Activated naive CD8-positive, alpha-beta T cell treated with anti-CD3 and anti-CD28 coated beads, Interleukin-2, amount 50 U/mL, for 24 hours (primary cell): ENCODE data around the gene GALNT11.
"Not testable (repeated sequence)": the region's sequence is repeated elsewhere in the genome, so short reads cannot be mapped to it uniquely, and the experiment has no call there.

Experiments used
- ATAC-seq: fragments of 150-1000 bp; cut with Tn5 transposase; one replicate; pipeline ENCODE4 v1.10.0; 2021
- DNase-seq: peaks from one replicate; pipeline ENCODE4 v3.0.0; 2021
- H3K27ac Mint-ChIP-seq: one replicate; pipeline ENCODE4 v1.8.0; 2021; ENCODE audit warnings: mild to moderate bottlenecking, mixed read lengths
- H3K27me3 Mint-ChIP-seq: one replicate; pipeline ENCODE4 v1.8.0; 2021; ENCODE audit warnings: mixed read lengths
- H3K36me3 Mint-ChIP-seq: one replicate; pipeline ENCODE4 v1.8.0; 2021; ENCODE audit warnings: low read depth, mixed read lengths
- H3K4me1 Mint-ChIP-seq: one replicate; pipeline ENCODE4 v1.8.0; 2021; ENCODE audit warnings: mixed read lengths
- H3K4me3 Mint-ChIP-seq: one replicate; pipeline ENCODE4 v1.8.0; 2021; ENCODE audit warnings: mild to moderate bottlenecking, moderate library complexity, mixed read lengths
- H3K9me3 Mint-ChIP-seq: one replicate; pipeline ENCODE4 v1.8.0; 2021; ENCODE audit warnings: mixed read lengths

The GALNT11 gene

DNA sequence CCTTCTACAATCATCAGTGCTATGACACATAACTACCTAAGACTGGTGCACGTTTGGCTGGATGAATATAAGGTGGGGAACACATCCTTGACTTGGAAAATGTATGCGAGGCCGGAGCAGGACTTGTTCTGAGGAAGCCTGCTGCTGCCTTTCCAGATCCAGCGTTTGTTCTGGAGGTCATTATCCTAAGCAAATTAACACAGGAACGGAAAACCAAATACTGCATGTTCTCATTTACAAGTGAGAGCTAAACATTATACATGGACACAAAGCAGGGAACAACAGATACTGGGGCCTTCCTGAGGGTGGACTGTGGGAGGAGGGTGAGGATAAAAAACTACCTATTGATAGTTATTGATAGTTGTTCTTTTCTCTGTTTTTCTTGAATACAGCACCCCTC lies 10.8 kb upstream of the GALNT11 start:
- no peak overlapping the region for H3K4me3 Mint-ChIP-seq
- no peaks in the 10 kb centered on the region for H3K9me3 Mint-ChIP-seq
- no peaks in the 10 kb centered on the region for H3K4me1 Mint-ChIP-seq
- DNase-seq: no peak
- H3K27me3 Mint-ChIP-seq: no peaks in the 10 kb centered on the region
- ATAC-seq: no peak
- H3K27ac Mint-ChIP-seq: no peak overlapping the region
- H3K36me3 Mint-ChIP-seq: no peaks in the 10 kb centered on the region

DNA sequence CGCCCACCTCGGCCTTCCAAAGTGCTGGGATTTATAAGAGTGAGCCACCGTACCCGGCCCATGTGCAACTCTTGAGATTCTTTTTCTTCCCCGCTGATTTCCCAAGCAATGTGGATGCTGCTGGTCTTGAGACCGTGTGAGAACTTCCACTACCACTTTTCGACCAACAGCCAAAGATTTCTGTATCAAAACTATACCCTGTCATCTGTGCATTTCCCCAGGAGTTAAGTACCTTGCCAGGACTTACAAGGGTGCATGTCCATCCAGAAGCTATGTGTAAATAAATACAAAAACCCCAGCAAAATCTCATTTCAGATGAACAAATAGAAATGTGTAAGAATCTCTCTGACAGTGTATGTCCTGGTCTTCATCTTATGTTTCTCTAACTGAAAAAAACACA lies 9.9 kb upstream of the GALNT11 start:
- no peak for DNase-seq
- no peaks in the 10 kb centered on the region for H3K36me3 Mint-ChIP-seq
- H3K4me3 Mint-ChIP-seq: no peak overlapping the region
- no peak for ATAC-seq
- no peak overlapping the region for H3K27ac Mint-ChIP-seq
- no peaks in the 10 kb centered on the region for H3K4me1 Mint-ChIP-seq
- no peaks in the 10 kb centered on the region for H3K27me3 Mint-ChIP-seq
- no peaks in the 10 kb centered on the region for H3K9me3 Mint-ChIP-seq

DNA sequence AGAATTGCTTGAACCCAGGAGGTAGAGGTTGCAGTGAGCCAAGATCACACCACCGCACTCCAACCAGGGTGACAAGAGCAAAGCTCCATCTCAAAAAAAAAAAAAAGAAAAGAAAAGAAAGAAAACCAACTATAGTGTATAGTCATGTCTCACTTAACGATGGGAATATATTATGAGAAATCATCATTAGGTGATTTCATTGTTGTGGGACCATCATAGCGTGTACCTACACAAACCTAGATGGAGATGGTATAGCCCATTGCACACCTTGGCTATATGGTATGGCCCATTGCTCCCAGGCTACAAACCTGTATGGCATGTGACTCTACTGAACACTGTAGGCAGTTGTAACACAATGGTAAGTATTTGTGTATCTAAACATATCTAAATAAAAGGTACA lies 8.5 kb upstream of the GALNT11 start:
- H3K36me3 Mint-ChIP-seq: no peaks in the 10 kb centered on the region
- no peaks in the 10 kb centered on the region for H3K9me3 Mint-ChIP-seq
- no peak overlapping the region for H3K4me3 Mint-ChIP-seq
- no peaks in the 10 kb centered on the region for H3K27me3 Mint-ChIP-seq
- ATAC-seq (no peak), DNase-seq (no peak)
- H3K27ac Mint-ChIP-seq: no peak overlapping the region
- H3K4me1 Mint-ChIP-seq: no peaks in the 10 kb centered on the region

DNA sequence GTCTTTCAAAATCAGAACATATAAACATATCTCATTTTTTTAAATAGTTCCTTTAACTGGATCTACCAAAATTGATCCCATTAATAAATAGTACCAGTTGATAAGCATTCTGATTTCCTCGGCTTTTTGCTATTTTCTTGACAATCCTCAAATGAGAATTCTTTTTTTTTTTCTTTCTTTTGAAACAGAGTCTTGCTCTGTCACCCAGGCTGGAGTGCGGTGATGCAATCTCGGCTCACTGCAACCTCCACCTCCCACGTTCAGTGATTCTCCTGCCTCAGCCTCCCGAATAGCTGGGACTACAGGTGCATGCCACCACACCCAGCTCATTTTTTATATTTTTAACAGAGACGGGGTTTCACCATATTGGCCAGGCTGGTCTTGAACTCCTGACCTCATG lies 7.8 kb upstream of the GALNT11 start:
- not testable (repeated sequence) for ATAC-seq, H3K27me3 Mint-ChIP-seq, H3K27ac Mint-ChIP-seq, H3K9me3 Mint-ChIP-seq, H3K4me3 Mint-ChIP-seq, DNase-seq, H3K4me1 Mint-ChIP-seq, H3K36me3 Mint-ChIP-seq

DNA sequence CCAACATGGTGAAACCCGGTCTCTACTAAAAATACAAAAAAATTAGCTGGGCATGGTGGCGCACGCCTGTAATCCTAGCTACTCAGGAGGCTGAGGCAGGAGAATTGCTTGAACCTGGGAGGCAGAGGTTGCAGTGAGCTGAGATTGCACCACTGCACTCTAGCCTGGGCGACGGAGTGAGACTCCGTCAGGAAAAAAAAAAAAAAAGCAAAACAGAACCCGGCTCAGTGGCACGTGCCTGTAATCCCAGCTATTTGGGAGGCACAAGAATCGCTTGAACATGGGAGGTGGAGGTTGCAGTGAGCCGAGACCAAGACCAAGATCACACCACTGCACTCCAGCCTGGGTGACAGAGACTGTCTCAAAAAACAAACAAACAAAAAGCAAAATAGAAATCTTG lies 3.7 kb upstream of the GALNT11 start:
- H3K27me3 Mint-ChIP-seq, ATAC-seq, H3K9me3 Mint-ChIP-seq, DNase-seq, H3K27ac Mint-ChIP-seq, H3K36me3 Mint-ChIP-seq, H3K4me3 Mint-ChIP-seq: not testable (repeated sequence)
- peaks cover 11% of the 10 kb centered on the region for H3K4me1 Mint-ChIP-seq

DNA sequence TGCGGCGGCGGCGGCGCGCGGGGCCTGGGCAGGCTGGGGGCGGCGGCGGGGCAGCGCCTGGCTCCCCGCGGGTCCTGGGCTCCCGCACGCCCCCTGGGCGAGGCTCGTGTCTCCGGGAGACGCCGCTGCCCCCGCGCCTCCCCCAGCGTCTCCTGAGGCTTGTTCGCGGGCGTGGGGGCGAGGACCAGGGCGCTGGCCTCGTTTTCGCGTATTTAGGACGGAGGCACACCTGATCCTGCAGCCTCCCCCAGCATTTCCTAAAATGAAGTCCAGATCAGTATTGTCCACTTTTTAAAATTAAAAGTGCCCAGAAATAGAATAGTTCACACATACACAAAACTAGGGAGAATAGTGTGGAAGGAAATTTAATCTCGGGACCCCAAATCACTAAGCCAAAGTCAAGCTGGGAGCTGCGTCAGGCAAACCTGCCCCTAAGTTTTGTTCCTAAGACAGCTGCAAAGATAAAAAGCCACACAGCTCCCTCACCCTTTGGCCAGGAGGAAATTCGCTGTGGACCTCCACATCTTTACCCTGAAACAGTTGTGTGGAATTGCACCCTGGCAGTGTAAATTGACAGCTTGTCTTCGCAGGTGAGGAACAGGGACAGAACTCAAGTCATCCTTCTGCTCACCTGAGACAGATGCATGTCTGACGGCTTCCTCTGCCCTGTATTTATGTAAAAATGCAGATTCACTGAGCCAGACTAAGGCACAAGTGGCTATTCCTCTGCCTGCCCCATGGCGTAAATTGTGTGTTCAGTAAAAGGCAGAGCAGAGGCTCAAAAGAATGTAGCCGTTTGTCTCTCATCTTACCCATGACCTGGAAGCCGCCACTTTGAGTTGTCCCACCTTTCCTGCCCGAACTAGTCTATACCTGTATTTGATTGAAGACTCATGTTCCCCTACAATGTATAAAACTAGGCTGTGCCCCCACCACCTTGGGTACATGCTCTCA lies 740 bp downstream of the GALNT11 start:
- H3K4me1 Mint-ChIP-seq: peaks cover 50% of the 10 kb centered on the region
- DNase-seq (no peak), ATAC-seq (no peak)
- H3K4me3 Mint-ChIP-seq: peak overlapping the region; percentile 84
- peaks cover 33% of the 10 kb centered on the region for H3K36me3 Mint-ChIP-seq
- H3K9me3 Mint-ChIP-seq: no peaks in the 10 kb centered on the region
- peak overlapping the region; percentile 82 for H3K27ac Mint-ChIP-seq
- no peaks in the 10 kb centered on the region for H3K27me3 Mint-ChIP-seq

DNA sequence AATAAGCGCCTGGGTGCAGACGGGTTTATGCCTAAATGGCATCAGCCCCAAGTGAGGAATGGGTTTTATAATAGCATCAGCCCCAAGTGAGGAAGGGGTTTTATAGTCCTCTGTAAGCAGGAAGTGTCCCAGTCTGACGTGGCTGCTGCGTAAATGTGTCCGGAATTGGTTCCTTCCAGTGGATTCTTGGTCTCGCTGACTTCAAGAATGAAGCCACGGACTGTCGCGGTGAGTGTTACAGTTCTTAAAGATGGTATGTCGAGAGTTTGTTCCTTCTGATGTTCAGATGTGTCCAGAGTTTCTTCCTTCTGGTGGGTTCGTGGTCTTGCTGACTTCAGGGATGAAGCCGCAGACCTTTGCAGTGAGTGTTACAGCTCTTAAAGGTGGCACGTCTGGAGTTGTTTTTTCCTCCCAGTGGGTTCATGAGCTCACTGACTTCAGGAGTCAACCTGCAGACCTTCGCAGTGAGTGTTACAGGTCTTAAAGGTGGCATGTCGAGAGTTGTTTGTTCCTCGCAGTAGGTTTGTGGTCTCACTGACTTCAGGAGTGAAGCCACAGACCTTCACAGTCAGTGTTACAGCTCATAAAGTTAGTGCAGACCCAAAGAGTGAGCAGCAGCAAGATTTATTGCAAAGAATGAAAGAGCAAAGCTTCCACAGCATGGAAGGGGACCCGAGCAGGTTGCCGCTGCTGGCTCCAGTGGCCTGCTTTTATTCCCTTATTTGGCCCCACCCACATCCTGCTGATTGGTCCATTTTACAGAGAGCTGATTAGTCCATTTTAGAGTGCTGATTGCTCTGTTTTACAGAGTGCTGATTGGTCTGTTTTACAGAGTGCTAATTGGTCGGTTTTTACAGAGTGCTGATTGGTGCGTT lies 2.3 kb downstream of the GALNT11 start:
- Mint-ChIP-seq H3K4me1 (peaks cover 51% of the 10 kb centered on the region), H3K36me3 (peaks cover 40% of the 10 kb centered on the region), H3K27ac (peak overlapping the region; percentile 94), H3K4me3 (peak overlapping the region; percentile 84)
- not testable (repeated sequence) for H3K27me3 Mint-ChIP-seq, H3K9me3 Mint-ChIP-seq
- ATAC-seq: peak; percentile 67
- DNase-seq: peak; percentile 40

DNA sequence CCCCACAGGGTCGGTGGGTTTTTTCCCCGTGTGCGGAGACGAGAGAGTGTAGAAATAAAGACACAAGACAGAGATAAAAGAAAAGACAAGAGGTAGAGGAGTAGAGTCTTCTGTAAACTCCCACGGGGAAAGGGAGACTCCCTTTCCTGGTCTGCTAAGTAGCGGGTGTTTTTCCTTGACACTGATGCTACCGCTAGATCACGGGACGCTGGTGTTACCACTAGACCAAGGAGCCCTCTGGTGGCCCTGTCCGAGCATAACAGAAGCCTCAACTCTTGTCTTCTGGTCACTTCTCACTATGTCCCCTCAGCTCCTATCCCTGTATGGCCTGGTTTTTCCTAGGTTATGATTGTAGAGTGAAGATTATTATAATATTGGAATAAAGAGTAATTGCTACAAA lies 4.6 kb downstream of the GALNT11 start:
- Mint-ChIP-seq H3K36me3 (peaks cover 59% of the 10 kb centered on the region), H3K4me1 (peaks cover 48% of the 10 kb centered on the region)
- peak; percentile 17 for DNase-seq
- ATAC-seq, H3K27ac Mint-ChIP-seq, H3K27me3 Mint-ChIP-seq, H3K4me3 Mint-ChIP-seq, H3K9me3 Mint-ChIP-seq: not testable (repeated sequence)

DNA sequence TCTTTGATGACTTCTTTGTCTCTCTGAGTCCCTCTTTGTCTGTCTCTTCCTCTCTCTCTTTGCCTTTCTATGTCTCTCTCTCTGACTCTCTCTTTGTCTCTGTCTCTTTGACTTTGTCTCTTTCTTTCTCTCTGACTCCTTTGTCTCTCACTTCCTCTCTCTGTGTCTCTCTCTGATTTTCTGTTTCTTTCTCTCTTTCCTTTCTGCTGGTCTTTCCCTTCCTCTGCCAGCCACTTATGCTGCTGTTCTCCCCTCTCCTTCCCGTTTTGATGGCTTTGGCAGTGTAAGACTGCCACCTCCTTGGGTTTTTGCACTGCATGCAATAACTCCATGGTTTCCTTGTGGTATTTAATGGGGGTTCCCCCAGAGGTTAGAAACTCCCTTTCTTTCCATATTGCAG lies 5.2 kb downstream of the GALNT11 start:
- H3K27me3 Mint-ChIP-seq, H3K9me3 Mint-ChIP-seq, ATAC-seq, DNase-seq: not testable (repeated sequence)
- peak overlapping the region; percentile 25 for H3K27ac Mint-ChIP-seq
- H3K36me3 Mint-ChIP-seq: peaks cover 61% of the 10 kb centered on the region
- peaks cover 47% of the 10 kb centered on the region for H3K4me1 Mint-ChIP-seq
- peak overlapping the region; percentile 13 for H3K4me3 Mint-ChIP-seq

DNA sequence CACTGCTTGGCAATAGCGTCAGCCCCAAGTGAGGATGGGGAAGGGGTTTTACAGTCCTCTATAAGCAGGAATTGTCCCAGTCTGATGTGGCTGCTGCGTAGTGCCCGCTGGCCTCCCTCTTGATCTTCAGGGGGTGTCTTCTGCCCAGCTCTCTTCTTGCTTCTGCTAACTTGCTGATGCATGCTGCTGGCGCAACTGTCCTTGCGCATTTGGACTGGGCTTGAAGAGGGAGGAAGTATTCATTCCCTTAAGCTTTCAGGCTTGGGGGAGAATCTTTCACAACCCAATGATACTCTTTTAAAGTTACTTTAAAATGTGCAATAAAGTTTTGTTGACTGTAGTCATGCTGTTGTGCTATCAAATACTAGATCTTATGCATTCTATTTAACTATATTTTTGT lies 10.3 kb downstream of the GALNT11 start:
- peaks cover 39% of the 10 kb centered on the region for H3K9me3 Mint-ChIP-seq
- peaks cover 69% of the 10 kb centered on the region for H3K36me3 Mint-ChIP-seq
- DNase-seq (no peak), ATAC-seq (no peak)
- no peaks in the 10 kb centered on the region for H3K27me3 Mint-ChIP-seq
- no peak overlapping the region for H3K27ac Mint-ChIP-seq
- no peak overlapping the region for H3K4me3 Mint-ChIP-seq
- H3K4me1 Mint-ChIP-seq: peaks cover 5% of the 10 kb centered on the region

DNA sequence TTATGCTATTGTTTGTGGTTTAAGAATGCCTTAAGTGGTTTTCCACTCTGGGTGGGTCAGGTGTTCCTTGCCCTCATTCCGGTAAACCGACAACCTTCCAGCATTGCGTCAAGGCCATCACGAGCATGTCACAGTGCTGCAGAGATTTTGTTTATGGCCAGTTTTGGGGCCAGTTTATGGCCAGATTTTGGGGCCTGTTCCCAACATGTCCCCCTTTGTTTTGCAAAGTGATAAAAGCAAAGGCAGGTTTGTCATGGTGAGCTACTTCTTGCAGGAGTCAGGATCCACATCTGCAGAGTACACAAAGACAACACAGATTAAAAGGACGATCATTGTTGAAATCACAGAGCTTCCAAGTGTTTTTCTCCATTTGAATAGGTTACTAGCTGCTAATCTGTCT lies 12.9 kb downstream of the GALNT11 start:
- not testable (repeated sequence) for H3K27me3 Mint-ChIP-seq, DNase-seq, H3K4me3 Mint-ChIP-seq, ATAC-seq, H3K4me1 Mint-ChIP-seq, H3K27ac Mint-ChIP-seq
- peaks cover 47% of the 10 kb centered on the region for H3K9me3 Mint-ChIP-seq
- H3K36me3 Mint-ChIP-seq: peaks cover 62% of the 10 kb centered on the region

DNA sequence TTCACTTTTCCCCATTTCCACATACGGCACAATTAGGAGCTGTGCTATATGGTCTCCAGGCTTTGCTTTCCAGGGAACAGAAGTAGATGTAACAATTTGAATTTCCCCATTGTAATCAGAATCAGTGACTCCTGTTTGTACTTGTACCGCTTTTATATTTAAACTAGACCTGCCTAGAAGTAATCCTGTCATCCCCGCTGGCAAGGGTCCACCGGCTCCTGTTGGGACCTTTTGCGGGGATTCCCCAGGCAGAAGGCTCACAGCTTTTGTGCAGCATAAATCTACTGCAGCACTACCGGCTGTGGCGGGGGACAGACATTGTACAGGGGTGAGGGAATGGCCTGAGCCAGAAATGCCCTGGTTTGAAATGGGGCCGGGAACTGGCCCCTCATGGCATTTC lies 17.6 kb downstream of the GALNT11 start:
- not testable (repeated sequence) for DNase-seq, H3K27ac Mint-ChIP-seq, ATAC-seq, H3K27me3 Mint-ChIP-seq, H3K4me1 Mint-ChIP-seq, H3K4me3 Mint-ChIP-seq
- H3K36me3 Mint-ChIP-seq: peaks cover 54% of the 10 kb centered on the region
- H3K9me3 Mint-ChIP-seq: peaks cover 58% of the 10 kb centered on the region

DNA sequence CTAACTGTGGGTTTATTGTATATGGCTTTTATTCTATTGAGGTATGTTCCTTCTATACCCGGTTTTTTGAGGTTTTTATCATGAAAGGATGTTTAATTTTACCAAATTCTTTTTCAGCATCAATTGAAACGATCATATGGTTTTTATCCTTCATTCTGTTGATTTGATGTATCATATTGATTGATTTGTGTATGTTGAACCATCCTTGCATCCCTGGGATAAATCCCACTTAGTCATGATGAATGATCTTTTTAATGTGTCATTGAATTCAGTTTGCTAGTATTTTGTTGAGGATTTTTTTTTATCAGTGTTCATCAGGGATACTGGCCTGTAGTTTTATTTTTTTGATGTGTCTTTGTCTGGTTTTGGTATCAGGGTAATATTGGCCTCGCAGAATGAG lies 19.4 kb downstream of the GALNT11 start:
- ATAC-seq, H3K27ac Mint-ChIP-seq, H3K4me3 Mint-ChIP-seq, H3K4me1 Mint-ChIP-seq, H3K27me3 Mint-ChIP-seq, DNase-seq: not testable (repeated sequence)
- Mint-ChIP-seq H3K9me3 (peaks cover 49% of the 10 kb centered on the region), H3K36me3 (peaks cover 42% of the 10 kb centered on the region)

DNA sequence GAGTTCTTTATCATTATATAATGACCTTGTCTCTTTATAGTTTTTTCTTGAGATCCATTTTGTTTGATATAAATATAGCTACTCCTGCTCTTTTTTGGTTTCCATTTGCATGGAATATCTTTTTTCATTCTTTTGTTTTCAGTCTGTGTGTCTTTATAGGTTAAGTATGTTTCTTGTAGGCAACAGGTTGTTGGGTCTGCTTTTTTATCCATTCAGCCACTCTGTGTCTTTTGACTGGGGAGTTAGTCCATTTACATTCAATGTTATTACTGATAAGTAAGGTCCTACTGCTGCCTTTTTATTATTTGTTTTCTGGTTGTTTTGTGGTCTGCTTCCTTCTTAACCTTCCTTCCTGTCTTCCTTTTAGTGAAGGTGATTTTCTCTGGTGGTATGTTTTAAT lies 21.1 kb downstream of the GALNT11 start:
- ATAC-seq (no peak), DNase-seq (no peak)
- Mint-ChIP-seq H3K4me1 (peaks cover 9% of the 10 kb centered on the region), H3K36me3 (peaks cover 37% of the 10 kb centered on the region), H3K27me3 (no peaks in the 10 kb centered on the region), H3K27ac (no peak overlapping the region), H3K9me3 (peaks cover 40% of the 10 kb centered on the region), H3K4me3 (no peak overlapping the region)

DNA sequence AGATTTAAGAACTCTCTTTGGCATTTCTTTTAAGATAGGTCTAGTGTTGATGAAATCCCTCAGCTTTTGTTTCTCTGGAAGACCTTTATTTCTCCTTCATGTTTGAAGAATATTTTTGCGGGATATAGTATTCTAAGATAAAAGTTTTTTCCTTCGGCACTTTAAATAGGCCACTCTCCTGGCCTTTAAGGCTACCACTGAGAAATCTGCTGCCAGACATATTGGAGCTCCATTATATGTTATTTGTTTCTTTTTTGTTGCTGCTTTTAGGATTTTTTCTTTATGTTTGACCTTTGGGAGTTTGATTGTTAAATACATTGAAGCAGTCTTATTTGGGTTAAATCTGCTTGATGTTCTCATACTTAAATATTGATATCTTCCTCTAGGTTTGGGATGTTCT lies 22.6 kb downstream of the GALNT11 start:
- ATAC-seq (no peak), DNase-seq (no peak)
- Mint-ChIP-seq H3K4me1 (peaks cover 9% of the 10 kb centered on the region), H3K27ac (no peak overlapping the region), H3K9me3 (peaks cover 35% of the 10 kb centered on the region), H3K4me3 (no peak overlapping the region), H3K36me3 (peaks cover 36% of the 10 kb centered on the region), H3K27me3 (no peaks in the 10 kb centered on the region)
